Stromal cell of bone marrow (primary cell): ENCODE measurements around the gene BCL3.
"Not testable (repeated sequence)": the region's sequence is repeated elsewhere in the genome, so short reads cannot be mapped to it uniquely, and the experiment has no call there.

Source experiments
- DNase-seq: peaks from one replicate; pipeline ENCODE4 v3.0.0-alpha.2; 2012; ENCODE audit warnings: low read depth

The BCL3 gene

DNA sequence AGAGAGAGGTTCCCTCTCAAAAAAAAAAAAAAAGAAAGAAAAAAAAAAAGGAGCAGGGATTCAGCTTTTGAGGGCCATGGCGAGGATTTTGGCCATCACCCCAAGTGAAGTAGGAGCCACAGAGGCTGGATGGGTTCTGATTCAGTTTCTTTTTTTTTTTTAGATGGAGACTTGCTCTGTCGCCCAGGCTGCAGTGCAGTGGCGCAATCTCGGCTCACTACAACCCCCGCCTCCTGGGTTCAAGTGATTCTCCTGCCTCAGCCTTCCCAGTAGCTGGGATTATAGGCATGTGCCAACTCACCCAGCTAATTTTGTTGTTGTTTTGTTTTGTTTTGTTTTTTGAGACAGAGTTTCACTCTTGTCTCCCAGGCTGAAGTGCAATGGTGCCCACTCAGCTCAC is 27.1 kb upstream of the BCL3 start:
- DNase-seq, result not testable (repeated sequence)

DNA sequence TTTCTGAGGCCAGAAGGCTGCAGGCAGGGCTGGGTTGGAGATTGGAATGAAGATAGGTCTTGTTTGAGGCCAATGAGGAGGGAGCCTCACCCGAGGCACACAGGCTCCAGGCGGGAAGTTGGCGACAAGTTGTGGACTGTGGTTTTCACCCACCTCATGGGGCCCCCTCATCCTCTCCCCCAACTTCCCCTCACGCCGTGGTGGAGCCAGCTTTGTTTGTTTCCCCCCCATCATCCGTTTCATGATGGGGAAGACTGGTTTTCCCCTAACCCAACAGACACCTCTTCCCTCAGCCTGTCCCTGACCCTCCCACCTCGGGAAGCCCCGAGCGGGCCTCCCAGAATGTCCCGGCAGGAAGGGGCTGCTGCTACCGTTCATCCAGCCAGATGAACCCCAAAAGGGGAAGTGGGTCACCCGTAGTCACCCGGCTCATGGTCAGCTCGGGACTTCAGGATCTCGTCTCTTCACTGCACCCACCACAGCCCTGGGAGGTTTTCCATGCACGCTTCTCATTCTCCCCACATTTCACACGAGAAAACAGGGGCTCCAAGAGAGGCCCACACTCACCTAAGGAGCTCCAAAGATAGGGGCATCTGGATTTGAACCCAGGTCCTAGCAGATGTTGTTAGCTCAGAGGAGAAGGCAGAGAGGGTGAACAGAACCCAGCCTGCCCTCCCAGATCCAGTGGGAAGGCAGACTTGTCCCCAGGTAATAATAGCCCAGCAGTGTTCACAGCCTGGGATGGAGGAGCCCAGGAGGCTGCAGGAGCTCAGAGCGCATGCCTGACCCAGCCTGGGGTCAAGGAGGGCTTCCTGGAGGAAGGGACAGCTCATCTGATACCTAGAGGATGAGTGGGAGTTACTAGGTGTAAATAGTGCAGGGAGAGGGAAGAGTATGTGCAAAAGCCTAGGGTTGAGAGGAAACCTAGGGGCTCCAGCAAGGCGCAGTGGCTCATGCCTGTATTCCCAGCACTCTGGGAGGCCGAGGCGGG is 26.1 kb upstream of the BCL3 start:
- no peak for DNase-seq

DNA sequence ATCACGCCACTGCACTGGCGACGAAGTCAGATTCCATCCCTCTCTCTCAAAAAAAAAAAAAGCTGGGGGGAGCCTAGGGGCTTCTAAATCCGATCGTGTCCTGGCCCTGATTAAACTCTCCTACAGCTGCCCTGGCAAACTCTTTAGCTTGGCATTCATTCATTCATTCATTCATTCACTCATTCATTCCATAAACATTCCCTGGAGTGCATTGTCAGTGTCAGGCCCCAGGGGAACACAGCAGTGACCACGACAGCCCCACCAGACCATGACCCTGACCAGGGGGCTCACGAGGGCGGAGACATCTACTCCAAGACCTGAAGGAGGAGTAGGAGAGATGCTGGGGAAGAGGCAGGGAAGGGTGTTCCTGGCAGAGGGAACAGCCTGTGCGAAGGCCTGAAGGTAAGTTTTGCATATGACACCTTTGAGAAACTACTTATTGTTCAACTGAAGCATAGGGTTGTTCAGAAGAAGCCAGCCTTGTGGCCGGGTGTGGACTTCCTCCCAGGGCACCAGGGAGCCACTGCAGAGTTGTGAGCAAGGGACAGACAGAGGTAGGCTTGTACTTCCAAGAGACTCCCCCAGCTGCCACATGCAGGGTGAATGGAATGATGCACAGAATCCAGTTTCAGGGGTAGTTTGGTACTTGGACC is 25.1 kb upstream of the BCL3 start:
- DNase-seq, result no peak

DNA sequence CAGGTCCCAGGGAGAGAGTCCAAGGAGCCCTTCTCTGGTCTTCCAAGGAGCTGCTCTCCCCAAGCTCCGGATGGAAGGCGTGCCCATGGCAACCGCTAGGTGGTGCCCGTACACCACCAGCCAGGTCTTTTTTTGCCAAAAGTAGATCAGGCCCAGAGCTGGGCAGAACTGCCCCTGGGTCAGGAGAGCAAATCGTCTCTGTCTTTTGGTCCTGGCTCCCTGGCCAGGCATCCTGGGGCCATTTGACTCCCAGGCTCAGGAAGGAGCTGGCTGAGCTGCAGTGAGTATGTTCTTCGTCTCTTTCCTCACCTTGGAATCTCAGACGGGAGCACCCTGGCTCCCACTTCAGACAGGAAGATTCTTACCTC is 24.6 kb upstream of the BCL3 start:
- peak; percentile 64 for DNase-seq

DNA sequence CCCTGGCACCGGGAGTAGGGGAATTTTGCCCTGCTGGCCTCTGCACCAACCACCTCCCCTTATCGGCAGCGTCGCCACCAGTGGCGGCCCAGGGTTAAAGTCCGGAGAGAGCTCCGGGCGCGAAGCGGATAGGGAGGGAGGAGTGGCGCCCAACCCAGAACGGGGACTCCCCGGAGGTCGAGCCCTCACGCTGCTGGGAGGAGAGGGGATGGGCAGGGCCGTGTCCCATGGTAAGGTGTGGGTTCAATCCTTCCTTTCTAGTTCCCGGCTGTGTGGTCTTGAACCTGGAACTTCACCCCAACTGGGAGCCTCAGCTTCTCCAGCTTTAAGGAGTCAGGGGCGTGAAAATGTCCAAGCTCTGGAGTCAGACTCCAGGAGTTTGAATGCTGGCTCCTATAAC is 23.3 kb upstream of the BCL3 start:
- DNase-seq, result no peak

DNA sequence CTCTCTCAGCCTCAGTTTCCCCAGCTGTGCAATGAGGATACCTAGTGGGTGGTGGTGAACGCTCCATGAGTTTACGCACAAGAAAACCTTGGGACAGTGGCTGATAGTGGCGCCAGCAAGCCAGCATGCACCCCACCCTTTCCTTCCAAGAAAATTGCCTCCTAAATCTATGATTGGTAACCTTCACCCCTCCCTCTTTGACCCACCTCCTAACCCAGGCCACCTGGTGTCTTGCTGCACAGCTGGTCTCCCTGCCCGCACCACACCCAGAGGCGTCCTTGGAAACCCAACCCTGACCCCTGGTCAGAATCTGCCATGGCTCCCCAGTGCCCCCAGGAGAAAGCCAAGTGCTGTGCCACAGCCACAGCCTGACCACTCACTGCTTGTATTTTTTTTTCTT is 22.8 kb upstream of the BCL3 start:
- no peak for DNase-seq

DNA sequence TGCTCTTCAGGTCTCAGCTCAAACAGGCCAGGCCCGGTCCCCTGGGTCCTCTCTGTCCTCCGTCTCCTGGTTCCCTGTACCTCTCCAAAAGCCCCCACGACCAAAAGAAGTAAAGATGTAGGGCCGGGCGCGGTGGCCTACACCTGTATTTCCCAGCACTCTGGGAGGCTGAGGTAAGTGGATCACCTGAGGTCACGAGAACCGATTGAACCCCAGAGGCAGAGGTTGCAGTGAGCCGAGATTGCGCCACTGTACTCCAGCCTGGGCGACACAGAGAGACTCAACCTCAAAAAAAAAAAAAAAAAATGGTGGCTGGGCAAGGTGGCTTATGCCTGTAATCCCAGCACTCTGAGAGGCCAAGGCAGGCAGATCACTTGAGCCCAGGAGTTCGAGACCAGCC is 22.0 kb upstream of the BCL3 start:
- no peak for DNase-seq

DNA sequence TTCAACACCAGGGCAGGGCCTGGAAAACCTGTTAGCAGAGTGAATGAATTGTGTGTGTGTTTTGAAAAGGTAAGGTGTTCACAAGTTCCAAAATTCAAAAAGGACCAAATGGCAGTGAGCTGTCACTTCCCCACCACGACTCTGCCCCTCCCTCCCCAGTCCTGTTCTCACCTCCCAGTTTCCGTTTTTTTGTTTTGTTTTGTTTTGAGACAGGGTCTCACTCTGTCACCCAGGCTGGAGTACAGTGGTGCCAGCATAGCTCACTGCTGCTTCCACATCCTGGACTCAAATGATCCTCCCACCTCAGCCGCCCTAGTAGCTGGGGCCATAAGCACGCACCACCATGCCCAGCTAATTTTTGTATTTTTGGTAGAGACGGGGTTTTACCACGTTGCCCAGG is 20.3 kb upstream of the BCL3 start:
- DNase-seq, result no peak

DNA sequence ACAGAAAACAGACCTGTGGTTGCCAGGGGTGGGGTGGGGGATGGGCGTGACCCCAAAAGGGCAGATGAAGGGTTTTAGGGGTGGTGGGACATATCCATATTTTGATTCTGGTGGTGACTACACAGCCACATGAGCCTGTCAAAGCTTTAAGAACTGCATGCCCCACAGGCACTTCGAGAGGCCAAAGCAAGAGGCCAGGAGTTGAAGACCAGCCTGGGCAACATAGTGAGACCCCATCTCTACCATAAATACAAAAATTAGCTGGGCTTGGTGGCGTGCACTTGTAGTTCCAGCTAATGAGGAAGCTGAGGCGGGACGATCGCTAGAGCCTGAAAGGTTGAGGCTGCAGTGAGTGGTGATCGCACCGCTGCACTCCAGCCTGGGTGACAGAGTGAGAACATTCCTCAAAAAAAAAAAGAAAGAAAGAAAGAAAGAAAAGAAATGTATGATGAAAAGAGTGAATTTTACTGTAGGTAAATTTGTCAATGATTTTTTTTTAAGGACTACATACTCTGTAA is 18.9 kb upstream of the BCL3 start:
- no peak for DNase-seq

DNA sequence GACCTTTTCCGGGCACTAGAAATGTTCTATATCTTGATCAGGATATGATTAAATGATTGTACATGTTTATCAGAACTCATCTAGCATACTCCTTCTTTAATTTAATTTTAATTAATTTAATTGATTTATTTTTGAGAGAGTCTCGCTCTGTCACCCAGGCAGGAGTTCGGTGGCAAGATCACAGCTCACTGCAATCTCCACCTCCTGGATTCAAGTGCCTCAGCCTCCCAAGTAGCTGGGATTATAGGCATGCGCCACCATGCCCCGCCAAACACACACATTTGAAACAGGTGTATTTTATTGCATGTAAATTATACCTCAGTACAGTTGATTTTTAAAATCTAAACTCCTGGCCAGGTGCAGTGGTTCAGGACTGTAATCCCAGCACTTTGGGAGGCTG is 17.4 kb upstream of the BCL3 start:
- DNase-seq, result no peak

DNA sequence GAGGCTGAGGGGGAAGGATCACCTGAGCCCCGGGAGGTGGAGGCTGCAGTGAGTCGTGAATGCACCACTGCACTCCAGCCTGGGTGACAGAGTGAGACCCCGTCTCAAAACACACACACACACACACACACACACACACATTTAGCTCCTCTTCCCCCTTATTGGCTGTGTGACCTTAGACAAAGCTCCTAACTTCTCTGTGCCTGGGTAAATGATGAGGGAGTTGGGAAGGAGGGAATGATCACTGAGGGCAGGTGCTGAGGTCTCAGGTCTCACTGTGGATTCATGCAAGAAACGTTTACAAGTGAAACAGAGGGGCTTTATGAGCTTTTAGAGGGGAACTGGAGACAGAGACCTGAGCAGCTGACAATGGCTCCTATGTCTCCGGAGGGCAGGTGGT is 16.9 kb upstream of the BCL3 start:
- DNase-seq, result no peak

DNA sequence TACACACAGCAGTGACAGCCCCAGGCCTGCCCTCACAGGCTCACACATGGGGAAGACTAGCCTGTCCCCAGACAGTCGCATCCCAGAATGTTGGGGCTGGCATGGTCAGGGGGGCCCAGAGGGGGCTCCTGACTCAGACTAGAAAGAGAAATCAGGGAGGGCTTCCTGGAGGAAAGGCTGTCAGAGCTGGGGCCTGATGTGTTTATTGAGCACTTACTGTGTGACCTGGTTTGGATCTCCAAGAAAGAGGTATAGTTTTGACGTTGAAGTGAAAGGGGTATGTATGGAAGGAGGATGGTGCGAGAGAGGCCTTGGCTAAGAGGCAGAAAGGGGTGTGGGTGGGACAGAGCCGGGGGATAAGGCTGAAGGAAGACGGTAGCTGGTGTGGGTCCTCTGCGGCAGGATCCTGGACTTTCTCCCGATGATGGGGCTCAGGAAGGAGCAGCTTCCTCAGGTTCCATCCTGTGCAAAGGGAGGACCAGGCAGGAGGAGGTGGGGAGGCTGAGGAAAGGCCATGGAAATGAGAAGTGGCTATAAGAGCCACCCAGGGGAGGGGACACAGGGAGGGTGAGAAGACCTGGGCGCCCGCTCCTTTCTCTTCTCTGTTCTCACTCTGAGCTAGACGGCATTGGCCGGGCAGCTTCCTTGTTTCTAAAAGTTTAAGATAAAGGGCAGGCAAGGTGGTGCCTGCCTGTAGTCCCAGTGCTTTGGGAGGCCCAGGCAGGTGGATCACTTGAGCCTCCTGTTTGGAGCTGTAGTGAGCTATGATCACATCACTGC is 16.1 kb upstream of the BCL3 start:
- DNase-seq, result no peak

DNA sequence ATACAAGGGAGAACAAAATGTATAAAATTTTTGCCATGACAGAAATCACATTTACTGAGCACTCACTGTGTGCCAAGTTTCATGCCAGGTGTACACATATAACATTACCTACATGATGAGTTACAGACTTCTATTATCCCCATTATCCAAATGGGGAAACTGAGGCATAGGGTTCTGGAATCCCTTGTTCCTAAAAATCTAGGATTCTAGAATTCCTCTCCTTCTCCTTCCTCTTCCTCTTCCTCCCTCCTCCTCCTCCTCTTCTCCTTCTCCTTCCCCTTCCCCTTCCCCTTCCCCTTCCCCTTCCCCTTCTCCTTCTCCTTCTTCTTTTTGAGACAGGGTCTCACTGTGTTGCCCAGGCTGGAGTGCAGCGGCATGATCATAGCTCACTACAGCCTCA is 14.2 kb upstream of the BCL3 start:
- DNase-seq, result no peak

DNA sequence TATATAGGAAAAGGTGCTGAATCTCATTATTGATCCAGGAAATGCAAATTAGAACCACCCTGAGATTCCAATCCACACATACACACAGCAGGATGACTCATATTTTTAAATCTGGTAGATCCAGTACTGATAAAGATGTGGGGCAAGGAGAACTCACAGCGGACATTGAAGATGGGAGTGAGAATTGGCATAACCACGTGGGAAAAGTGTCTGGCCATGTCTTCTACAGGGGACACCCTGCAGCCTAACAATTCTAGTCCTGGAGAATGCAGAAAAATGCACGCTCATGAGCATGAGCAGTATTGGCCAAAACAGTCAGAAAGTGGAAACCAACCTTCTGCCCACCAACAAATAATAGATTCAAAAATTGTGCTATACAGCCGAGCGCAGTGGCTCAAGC is 13.5 kb upstream of the BCL3 start:
- no peak for DNase-seq

DNA sequence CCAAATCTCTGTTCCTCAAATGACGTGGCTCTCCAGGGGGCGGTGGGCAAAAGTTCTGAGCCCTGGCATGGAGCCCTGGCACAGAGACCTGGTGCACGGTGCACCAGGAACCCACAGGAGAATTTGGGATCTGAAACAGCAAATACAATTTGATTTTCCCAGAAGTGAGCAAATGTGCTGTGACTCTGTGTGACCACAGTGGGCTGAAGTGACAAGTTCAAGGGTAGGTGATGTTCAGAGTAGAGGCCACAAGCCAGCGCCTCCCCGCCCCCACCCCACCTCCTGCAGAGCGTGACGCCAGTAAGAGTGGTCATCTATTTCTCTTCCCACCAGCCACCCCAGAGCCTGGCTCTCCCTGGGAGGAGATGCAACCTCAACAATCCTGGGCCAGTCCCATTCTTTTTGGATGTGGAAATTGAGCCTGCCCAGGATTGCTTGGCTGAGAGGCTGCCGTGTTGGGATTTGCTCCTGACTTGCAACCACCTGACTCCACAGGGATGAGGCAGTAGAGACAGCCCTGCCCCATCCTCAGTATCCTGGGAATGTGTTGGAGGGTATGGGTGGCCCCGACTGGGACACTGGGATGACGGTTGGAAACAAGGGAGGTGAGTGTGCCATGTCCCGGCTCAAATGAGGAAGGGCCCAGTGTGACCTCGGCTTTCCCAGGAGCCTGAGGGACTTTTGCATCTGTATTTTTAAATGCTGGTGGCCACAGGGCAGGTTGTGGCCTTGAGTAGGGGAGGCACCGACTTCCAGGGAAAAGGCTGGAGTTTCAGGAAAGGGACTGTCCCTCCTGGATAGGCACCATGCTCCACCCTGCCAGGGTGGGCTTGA is 11.1 kb upstream of the BCL3 start:
- DNase-seq, result peak; percentile 82

DNA sequence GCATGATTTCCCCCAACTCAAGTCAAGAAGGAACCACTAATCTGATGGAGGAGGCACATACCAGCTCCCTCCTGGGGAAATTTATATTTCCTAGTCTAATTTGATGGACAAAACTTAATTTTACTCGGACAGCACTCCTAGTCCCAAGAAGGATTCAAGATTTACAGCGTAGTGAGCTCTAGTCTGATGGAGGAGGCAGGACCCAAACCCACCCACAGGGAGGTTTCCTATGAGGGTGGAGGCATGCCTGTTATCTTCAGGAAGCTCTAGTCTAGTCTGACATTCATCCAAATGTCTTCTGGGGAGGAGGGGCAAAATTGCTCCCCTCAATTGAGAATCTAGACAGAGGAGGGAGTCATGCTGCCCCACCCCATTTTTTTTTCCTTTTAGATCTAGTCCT is 10.4 kb upstream of the BCL3 start:
- DNase-seq, result no peak

DNA sequence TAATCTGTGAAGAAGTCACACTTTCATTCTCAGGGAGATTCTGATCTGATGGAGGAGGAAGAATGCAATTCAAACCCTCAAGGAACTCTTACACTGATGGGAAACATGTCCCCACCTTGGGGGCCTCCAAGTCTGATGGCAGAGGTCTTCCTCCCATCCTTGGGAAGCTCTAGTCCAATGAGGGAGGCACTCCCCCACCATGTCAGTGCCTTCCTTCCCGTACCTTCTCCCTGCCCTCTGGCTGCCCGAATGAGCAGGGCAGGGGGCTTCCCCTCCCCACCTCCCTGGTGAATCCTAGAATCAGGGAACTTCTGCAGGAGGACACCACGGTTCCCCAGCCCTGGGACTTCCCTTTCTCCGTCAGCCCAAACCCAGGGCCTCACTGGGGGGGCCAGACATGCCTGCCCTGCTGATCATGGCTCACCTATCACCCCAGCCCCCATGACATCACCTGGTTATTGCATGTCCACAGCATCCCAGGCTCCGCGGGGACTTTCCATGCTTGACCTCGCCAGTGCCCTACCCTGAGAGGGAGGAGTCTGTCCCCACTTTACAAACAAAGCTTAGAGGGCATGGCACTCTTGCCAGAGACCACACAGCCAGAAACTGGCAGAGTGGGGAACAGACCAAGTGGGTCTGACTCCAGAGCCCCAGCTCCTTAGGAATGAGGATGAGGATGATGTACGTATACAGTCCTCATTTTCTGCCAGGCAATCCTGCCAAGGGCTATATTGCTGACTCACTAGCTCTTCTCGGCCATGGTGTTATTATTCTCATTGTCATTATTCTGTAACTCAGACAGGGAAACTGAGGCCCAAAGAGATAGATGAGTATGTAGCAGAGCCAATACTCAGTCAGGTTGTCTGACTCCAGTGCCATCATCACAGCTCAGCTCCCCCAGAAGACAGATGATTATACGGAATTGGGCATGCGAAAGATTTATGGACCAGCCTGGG is 9.6 kb upstream of the BCL3 start:
- DNase-seq, result no peak

DNA sequence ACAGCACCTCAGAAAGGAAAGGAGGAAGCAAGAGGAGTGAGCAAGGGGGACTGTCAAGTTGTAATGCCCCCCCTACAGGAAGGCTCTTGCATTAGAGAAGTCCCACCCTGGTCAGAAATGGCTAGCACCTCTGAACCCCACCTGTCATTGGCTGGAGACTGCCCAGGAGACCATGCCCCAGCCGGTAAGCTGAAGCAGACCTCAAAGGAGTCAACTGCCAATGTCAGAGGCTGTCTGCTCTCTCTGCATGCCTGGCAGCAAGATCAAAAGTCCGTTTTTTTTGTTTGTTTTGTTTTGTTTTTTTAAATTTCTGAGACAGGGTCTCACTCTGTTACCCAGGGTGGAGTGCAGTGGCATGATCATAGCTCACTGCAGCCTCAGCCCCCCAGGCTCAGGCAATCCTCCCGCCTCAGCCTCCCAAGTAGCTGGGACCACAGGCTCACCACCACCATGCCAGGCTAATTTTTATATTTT is 8.1 kb upstream of the BCL3 start:
- DNase-seq, result no peak

DNA sequence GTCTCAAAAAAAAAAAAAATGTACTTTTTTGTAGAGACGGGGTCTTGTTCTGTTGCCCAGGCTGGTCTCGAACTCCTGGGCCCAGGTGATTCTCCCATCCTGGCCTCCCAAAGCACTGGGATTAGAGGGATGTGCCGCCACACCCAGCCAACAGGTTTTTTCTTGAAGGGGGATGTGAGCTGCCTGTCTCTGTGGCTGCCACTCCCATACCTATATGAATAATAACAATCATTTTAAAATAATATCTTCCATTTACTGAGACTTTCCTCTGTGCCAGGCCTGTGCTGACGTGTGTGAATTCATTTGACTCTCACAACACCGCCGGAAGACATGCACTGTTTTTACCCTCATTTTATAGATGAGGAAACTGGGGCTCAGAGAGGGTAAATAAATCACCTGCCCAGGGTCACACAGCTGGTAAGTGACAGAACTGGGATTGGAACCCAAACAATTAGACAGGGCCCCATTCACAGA is 7.2 kb upstream of the BCL3 start:
- no peak for DNase-seq

DNA sequence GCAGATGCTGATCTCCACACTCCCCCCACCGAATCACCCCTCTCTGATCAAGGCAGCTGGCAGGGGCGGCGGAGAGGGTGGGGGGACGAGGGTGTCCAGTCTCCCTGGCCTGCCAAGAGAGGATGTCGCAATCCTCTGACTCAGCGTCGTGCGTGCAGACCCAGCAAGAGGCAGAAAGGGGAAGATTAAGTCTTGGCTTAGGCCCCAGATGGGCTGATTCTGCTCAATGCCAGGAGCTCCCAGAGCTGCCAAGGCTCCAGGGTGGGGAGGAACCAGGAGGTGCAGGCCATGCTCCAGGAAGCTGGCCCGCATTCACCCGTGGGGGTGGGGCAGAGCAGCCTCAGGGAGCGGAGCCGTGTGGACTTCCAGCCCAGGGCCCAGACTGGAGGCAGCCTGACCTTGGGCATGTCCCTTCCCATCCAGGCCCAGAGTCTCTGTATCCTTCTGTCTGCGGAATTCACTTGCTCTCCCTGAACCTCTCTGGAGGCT is 6.6 kb upstream of the BCL3 start:
- peak; percentile 100 for DNase-seq
